LNCaP clone FGC (cell line): Measurements from ENCODE around the gene ARRDC3.

ENCODE experiments used
- DNase-seq: peaks from one replicate; pipeline ENCODE4 v3.0.0-alpha.2; 2011; ENCODE audit warnings: low read depth
- H3K4me3 ChIP-seq: 2 replicates; pipeline ENCODE4 v1.5.1; 2011; ENCODE audit warnings: mild to moderate bottlenecking, low read depth, low read length, control low read depth
- CTCF ChIP-seq: IDR thresholded peaks from 2 replicates; pipeline ENCODE4 v1.5.1; 2012; ENCODE audit warnings: mild to moderate bottlenecking; ENCODE audit not compliant: control insufficient read depth, insufficient read depth; ENCODE audit errors: extremely low read depth

Gene ARRDC3

GRCh38 chr5:91383027-91383955, at the start of gene ARRDC3:
Gene ARRDC3 (minus strand): TSS chr5:91383317. CDS start chr5:91383092, 225 bp downstream.
- TF ChIP-seq CTCF: no peak
- peak within 1 kb of the TSS; percentile 95 for H3K4me3 ChIP-seq
- peak; percentile 86 for DNase-seq

GRCh38 chr5:91430949-91431348, 47.8 kb upstream of the ARRDC3 start:
- DNase-seq: no peak
- H3K4me3 ChIP-seq: no peak overlapping the region
- TF ChIP-seq CTCF: no peak

- no peak for DNase-seq
- TF ChIP-seq CTCF: no peak
- no peak overlapping the region for H3K4me3 ChIP-seq
Measured at GRCh38 chr5:91424638-91425436, 41.7 kb upstream of the ARRDC3 start.

GRCh38 chr5:91423871-91424270, 40.8 kb upstream of the ARRDC3 start:
- no peak for TF ChIP-seq CTCF
- no peak for DNase-seq
- H3K4me3 ChIP-seq: no peak overlapping the region

- H3K4me3 ChIP-seq: no peak overlapping the region
- no peak for TF ChIP-seq CTCF
- no peak for DNase-seq
Measured at GRCh38 chr5:91420879-91421278, 37.8 kb upstream of the ARRDC3 start.

- TF ChIP-seq CTCF: peak; percentile 43
- DNase-seq: peak; percentile 35
Measured at GRCh38 chr5:91419571-91420537, 36.7 kb upstream of the ARRDC3 start.

More at GRCh38 chr5:91419571-91420537, 36.7 kb upstream of the ARRDC3 start:
- H3K4me3 ChIP-seq: no peak overlapping the region
